ENCODE data around the gene SLC8B1.
A peak's percentile ranks its signal among the peaks of the same experiment; 100 is the strongest.

SLC8B1 gene

GRCh38 chr12:113340061-113340460 lies 5.2 kb upstream of the SLC8B1 start:
- H3K4me3 ChIP-seq (ENCODE audit: low read depth, low read length) = no peak overlapping the region
- no peak for TF ChIP-seq CTCF (IDR thresholded peaks at IDR 0.05; ENCODE audit: borderline replicate concordance, insufficient read depth, low read depth, low read length)

GRCh38 chr12:113339540-113339939 lies 4.6 kb upstream of the SLC8B1 start:
- no peak for TF ChIP-seq CTCF (IDR thresholded peaks at IDR 0.05; ENCODE audit: borderline replicate concordance, insufficient read depth, low read depth, low read length)
- no peak overlapping the region for H3K4me3 ChIP-seq (ENCODE audit: low read depth, low read length)

GRCh38 chr12:113333877-113334785 lies 778 bp downstream of the SLC8B1 start:
- peak overlapping the region; percentile 69 for H3K4me3 ChIP-seq (ENCODE audit: low read depth, low read length)
- no peak for TF ChIP-seq CTCF (IDR thresholded peaks at IDR 0.05; ENCODE audit: borderline replicate concordance, insufficient read depth, low read depth, low read length)

- TF ChIP-seq CTCF (IDR thresholded peaks at IDR 0.05; ENCODE audit: borderline replicate concordance, insufficient read depth, low read depth, low read length) = no peak
- H3K4me3 ChIP-seq (ENCODE audit: low read depth, low read length) = no peak overlapping the region
These were observed 1.5 kb downstream of the SLC8B1 start for GRCh38 chr12:113333418-113333750.

GRCh38 chr12:113332688-113333417 lies 2.1 kb downstream of the SLC8B1 start:
- TF ChIP-seq CTCF (IDR thresholded peaks at IDR 0.05; ENCODE audit: borderline replicate concordance, insufficient read depth, low read depth, low read length) = no peak
- no peak overlapping the region for H3K4me3 ChIP-seq (ENCODE audit: low read depth, low read length)

GRCh38 chr12:113330505-113330904 lies 4.4 kb downstream of the SLC8B1 start:
- TF ChIP-seq CTCF (IDR thresholded peaks at IDR 0.05; ENCODE audit: borderline replicate concordance, insufficient read depth, low read depth, low read length) = no peak

More at GRCh38 chr12:113330505-113330904, 4.4 kb downstream of the SLC8B1 start:
- H3K4me3 ChIP-seq (ENCODE audit: low read depth, low read length) = no peak overlapping the region

Data from GM12875 (cell line).